Measurements from ENCODE around the gene AP3M1.
A peak's percentile ranks its signal among the peaks of the same experiment; 100 is the strongest.
"Not testable (repeated sequence)": the region's sequence is repeated elsewhere in the genome, so short reads cannot be mapped to it uniquely, and the experiment has no call there.

AP3M1 gene, protein sequence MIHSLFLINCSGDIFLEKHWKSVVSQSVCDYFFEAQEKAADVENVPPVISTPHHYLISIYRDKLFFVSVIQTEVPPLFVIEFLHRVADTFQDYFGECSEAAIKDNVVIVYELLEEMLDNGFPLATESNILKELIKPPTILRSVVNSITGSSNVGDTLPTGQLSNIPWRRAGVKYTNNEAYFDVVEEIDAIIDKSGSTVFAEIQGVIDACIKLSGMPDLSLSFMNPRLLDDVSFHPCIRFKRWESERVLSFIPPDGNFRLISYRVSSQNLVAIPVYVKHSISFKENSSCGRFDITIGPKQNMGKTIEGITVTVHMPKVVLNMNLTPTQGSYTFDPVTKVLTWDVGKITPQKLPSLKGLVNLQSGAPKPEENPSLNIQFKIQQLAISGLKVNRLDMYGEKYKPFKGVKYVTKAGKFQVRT

DNA sequence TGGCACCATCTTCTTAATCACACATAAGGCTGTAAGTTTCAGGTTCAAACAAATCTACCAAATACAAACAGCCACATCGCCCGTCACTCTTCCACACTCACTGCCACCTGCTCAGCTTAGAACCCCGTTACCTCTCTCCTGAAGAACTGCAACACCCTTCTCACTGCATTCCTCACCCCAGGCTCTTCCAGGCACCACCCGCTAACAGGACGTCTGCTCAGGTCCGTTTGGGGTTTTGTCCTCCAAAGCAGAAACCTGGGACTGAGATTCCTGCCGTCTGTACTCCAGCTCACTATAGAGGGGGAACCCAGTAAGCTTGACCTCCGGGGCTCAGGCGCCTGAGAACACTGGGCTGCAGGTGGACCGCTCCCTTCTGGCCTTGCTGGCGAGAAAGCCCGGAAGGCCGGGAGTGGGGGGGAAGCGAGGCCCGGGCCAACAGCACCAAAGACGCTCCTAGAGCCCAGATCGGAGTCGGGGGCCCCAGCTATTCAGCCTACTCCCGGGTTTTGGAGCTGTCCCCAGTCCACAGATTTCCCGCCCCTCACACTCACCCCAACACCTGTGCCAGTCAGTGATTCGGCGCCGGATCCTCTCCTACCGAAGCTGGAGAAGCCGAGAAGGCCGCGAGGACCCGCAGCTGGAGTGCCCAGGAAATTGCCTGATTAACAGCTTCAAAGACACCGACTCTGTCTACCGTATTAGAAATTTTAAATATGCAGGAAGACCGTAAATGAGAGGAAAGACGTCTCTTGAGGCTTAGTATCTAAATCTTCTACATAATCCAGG is at the start of gene AP3M1:
Gene AP3M1 (minus strand): TSS at position 625 of the 786 bp plus-strand sequence. CDS start 12,449 bp downstream, outside the sequence.
- DNase-seq (ENCODE audit: low spot score), result peak; percentile 24

DNA sequence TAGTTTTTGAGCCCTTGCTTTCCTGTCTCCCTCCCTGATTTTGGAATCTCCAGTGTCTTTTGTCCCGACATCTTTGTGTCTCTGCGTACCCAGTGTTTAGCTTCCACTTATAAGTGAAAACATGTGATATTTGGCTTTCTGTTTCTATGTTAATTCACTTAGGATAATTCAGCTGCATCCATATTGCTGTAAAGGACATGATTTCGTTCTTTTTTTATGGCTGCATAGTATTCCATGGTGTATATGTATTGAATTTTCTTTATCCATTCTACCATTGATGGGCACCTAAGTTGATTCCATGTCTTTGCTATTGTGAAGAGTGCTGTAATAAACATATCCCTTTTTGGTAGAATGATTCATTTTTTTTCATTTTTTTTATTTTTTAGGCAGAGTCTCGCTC is 48.7 kb upstream of the AP3M1 start:
- no peak for DNase-seq (ENCODE audit: low spot score)

DNA sequence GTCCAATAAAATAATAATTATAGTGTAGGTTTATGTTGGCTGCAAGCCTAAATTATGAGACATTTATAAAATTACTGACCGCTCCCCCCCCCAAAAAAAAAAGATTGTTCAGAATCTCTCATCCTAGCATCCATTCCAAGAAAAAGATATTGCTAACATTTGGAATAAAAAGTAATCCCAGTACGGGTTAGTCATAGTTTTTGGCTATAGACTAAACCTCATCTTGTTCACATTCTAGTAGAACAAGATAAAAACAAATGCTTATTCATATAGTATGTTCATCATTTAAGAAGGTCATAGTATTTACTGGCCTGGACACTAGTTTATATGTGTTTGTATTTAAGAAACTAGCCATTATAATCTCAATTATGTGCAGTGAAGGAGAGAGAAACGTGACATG is 44.4 kb upstream of the AP3M1 start:
- DNase-seq (ENCODE audit: low spot score), result no peak

GRCh38 chr10:74194545-74194944 is 43.9 kb upstream of the AP3M1 start:
- DNase-seq (ENCODE audit: low spot score), result no peak

- no peak for DNase-seq (ENCODE audit: low spot score)
These were observed 39.9 kb upstream of the AP3M1 start for GRCh38 chr10:74190494-74190893.

GRCh38 chr10:74189999-74190421 is 39.4 kb upstream of the AP3M1 start:
- peak; percentile 28 for DNase-seq (ENCODE audit: low spot score)

GRCh38 chr10:74188617-74189016 is 38.0 kb upstream of the AP3M1 start:
- not testable (repeated sequence) for DNase-seq (ENCODE audit: low spot score)

GRCh38 chr10:74187237-74187636 is 36.6 kb upstream of the AP3M1 start:
- no peak for DNase-seq (ENCODE audit: low spot score)

DNA sequence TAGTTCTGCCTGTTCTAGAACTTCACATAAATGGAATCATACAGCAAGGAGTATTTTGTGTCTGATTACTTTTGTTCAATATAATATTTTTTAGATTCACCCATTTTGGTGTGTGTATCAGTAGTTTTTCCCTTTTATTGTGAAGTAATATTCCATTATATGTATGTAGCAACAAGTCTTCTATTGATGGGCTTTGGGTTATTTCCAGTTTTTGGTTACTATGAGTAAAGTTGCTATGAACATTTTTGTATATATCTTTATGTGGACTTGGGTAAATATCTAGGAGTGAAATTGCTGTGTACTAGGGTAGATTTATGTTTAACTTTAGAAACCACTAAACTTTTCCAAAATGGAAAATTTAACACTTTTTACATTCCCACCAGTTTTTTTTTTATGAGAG is 36.0 kb upstream of the AP3M1 start:
- DNase-seq (ENCODE audit: low spot score), result no peak

DNA sequence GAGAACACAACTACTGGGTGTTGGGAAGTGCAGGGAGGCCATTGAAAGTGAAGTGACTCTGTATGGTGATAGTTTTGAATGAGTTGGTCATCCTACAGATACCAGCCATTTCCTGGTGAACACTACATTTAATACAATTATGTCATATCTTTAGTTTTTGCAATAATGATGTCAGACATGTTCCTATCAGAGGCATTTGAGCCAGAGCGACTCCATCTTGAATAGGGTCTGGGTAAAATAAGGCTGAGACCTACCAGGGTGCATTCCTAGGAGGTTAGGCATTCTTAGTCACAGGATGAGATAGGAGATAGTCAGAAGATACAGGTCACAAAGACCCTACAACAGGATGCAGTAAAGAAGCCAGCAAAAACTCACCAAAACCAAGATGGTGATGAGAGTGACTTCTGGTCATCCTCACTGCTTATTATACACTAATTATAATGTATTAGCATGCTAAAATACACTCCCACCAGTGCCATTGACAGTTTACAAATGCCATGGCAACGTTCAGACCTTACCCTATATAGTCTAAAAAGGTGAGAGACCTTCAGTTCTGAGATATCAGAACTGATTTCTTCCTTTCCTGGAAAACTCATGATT is 28.6 kb upstream of the AP3M1 start:
- DNase-seq (ENCODE audit: low spot score), result no peak

- no peak for DNase-seq (ENCODE audit: low spot score)
These were observed 27.6 kb upstream of the AP3M1 start for GRCh38 chr10:74178042-74178791.

DNA sequence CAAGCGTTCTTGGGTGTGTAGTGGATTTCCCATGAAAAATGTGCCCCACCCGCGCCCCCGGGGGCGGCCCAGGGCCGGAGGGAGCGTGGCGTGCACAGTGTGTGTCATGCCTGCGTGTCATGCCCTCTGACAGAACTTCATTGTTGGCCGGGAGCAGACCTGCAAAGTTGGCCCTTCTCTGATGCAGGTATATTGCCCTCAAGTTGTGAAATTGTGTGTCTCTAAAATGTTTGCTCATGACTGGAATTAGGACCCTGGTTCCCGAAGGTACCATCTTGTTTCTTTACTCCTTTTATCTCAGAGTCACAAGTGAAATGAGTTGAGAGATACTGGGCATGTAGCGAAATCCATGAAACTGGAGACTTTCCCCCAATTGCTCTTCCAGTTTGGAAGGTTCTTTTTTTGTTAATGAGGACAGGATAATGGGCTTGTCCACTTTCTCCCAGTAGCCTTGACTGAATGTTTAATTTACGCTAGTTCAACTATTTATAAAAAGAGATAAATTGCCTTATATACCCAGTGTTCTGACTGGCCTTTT is 26.6 kb upstream of the AP3M1 start:
- DNase-seq (ENCODE audit: low spot score), result no peak

DNA sequence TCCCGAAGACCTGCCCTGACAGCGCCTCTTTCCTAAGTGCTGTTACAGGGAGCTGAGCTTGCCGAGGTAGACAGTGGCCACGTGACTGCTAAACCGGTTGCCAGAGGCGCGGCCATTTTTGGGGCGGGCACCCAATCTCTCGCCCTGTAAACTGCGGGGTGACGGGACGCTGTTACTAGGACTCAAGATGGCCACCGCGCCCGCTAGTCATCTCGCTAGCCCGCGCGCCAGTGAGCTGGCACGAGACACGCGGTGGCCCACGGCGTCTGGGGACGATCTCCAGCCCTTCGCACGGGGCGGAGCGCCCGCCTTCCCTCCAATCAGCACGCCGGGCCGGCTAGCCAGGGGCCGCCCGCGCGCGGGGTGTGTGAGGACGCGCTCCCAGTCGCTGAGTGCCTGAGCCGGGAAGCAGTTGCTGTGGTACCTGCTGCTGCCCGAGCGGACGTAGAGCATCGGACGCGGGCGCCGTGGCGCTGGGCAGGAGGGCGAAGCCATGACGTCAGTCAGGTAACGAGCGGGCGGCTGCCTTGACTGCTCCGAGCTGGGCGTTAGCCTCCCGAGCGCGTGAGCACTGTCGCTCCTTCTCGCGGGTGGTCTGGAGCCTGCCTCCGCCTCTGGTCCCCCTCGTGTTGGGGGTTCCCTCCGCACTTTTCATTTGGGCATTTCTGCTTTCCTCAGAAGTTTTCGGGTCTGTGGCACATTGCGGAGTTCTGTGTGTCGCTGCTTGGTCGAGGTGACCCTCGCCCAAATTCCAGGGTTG is 25.9 kb upstream of the AP3M1 start:
- peak; percentile 74 for DNase-seq (ENCODE audit: low spot score)

GRCh38 chr10:74175510-74176379 is 25.1 kb upstream of the AP3M1 start:
- DNase-seq (ENCODE audit: low spot score), result no peak

DNA sequence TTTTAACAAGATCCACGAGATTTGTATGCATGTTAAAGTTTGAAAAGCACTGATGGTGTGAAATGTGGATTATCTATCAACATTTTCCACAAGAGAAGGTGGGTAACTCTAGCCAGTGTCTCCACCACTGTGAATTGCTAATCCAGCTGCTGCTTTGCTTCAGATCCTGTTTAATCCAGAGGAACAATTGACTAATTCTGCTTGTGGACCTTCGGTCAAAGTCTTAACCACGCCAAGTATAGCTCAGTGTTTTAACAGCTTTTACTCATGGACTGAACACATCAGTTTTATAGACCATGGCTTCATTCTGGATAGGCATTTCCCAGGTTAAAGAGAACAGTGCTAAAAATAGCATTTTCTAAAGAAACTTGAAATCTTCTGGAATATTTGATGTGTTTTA is 23.9 kb upstream of the AP3M1 start:
- DNase-seq (ENCODE audit: low spot score), result no peak

GRCh38 chr10:74171625-74172024 is 21.0 kb upstream of the AP3M1 start:
- DNase-seq (ENCODE audit: low spot score), result no peak

GRCh38 chr10:74167443-74167842 is 16.8 kb upstream of the AP3M1 start:
- no peak for DNase-seq (ENCODE audit: low spot score)

- no peak for DNase-seq (ENCODE audit: low spot score)
These were observed 14.9 kb upstream of the AP3M1 start for GRCh38 chr10:74165530-74165901.

DNA sequence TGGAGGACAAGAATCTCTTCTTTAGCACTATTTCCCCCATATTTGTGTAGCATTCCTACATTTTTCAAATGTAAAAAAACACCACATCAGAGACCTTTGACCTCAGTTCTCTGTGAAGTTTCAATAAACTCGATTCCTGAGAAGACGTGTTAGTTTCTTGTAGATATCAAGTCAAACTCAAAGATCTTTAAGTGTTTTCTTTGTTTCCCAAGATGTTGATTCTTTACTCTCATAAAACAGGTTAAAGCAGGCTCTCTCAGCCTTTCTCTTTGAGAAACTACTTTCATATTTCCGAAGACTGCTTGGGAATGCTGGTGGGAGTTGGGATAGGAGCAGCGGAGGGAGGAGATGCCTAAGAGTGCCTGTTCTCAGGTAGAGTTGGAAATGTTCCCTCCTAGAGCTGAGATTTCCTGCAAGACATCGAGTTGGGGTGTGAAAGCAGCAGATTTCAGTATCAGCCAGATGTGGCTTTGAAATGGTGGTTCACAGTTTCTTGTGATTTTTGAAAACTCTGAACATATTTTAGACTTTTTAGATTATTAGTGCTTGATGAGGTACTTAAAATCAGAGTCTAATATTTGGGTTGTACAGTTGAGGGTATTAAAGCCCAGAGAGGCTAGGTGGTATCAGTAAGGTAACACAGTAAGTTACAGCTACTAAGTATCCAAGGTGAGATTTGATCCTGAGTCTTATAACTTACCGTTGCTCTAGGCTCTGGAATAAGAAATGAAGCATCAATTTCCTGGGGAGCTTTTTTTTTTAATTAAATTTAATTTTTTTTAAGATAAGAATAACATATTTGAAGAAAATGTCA is 14.3 kb upstream of the AP3M1 start:
- DNase-seq (ENCODE audit: low spot score), result no peak

All from COLO829 (cell line).